B cell (primary cell): ENCODE data around the gene FZD1. TPM values are rescaled to one million over a fixed set of nuclear protein-coding genes. Genes with fewer than 3 reads are reported as not detected.

Source experiments
- ATAC-seq: fragments of 200-7000 bp; cut with Tn5 transposase; one replicate; pipeline ENCODE4 v1.10.0; 2021; ENCODE audit warnings: low read depth, mild to moderate bottlenecking, moderate number of reproducible peaks, moderate library complexity
- CTCF ChIA-PET: fragments of 350-600 bp; sonication (Branson Sonifier 250); formaldehyde crosslinking; loops from one replicate; lab custom pipeline; 2021; ENCODE audit warnings: antibody characterized with exemption, inconsistent platforms; lab: Charles Lee
- POLR2A ChIA-PET: fragments of 350-600 bp; sonication (Branson Sonifier 250); formaldehyde crosslinking; loops from one replicate; lab custom pipeline; 2021; ENCODE audit warnings: antibody characterized with exemption; lab: Charles Lee
- DNase-seq: peaks from one replicate; pipeline ENCODE4 v3.0.0; 2013
- H2AFZ ChIP-seq: 2 replicates; pipeline ENCODE4 v1.6.1; 2012; ENCODE audit warnings: mild to moderate bottlenecking, low read depth, low read length; ENCODE audit not compliant: insufficient read depth, poor library complexity, severe bottlenecking
- H3K27ac ChIP-seq, 2 donors: 1 replicate in 1 of 2; 2 replicates in 1 of 2; pipeline ENCODE4 v1.5.1; 2012 to 2013; ENCODE audit warnings: low read length in 2 of 2, mild to moderate bottlenecking in 2 of 2, moderate library complexity in 1 of 2
- H3K27me3 ChIP-seq, 4 experiments: fragments of 200-600 bp in 1 of 4; sonication (generic) in 1 of 4; replicated peaks in 1 of 4; 1 replicate in 2 of 4; 2 replicates in 2 of 4; pipeline versions ENCODE4 v1.6.1 to v1.7.0; 2013 to 2016; ENCODE audit warnings: low read length in 3 of 4, mild to moderate bottlenecking in 2 of 4, mixed read lengths in 1 of 4, moderate library complexity in 1 of 4; ENCODE audit not compliant: insufficient read depth in 4 of 4, control insufficient read depth in 3 of 4; ENCODE audit errors: control extremely low read depth in 1 of 4
- H3K36me3 ChIP-seq, 2 experiments: replicated peaks in 1 of 2; 1 replicate in 1 of 2; 2 replicates in 1 of 2; pipeline versions ENCODE4 v1.6.1 to v1.7.1; 2013; ENCODE audit warnings: low read length in 1 of 2; ENCODE audit not compliant: insufficient read depth in 2 of 2, control insufficient read depth in 1 of 2; ENCODE audit errors: control extremely low read depth in 1 of 2, extremely low read depth in 1 of 2
- H3K4me1 ChIP-seq, 2 donors: fragments of 200-600 bp in 1 of 2; sonication (generic) in 1 of 2; 1 replicate in 1 of 2; 2 replicates in 1 of 2; pipeline versions ENCODE4 v1.5.1 to v1.6.1; 2013 to 2017; ENCODE audit warnings: low read length in 2 of 2; ENCODE audit not compliant: control insufficient read depth in 2 of 2, insufficient read depth in 2 of 2
- H3K4me2 ChIP-seq: replicated peaks from 2 replicates; pipeline ENCODE3; 2012; ENCODE audit warnings: mild to moderate bottlenecking, low read depth, low read length; ENCODE audit not compliant: poor library complexity, severe bottlenecking
- H3K4me3 ChIP-seq, 5 experiments: fragments of 200-600 bp in 1 of 5; sonication (generic) in 1 of 5; 1 replicate in 3 of 5; 2 replicates in 2 of 5; pipeline versions ENCODE4 v1.5.1 to v1.7.0; 2011 to 2016; ENCODE audit warnings: low read length in 4 of 5, mild to moderate bottlenecking in 4 of 5, low read depth in 2 of 5, control low read depth in 1 of 5, moderate library complexity in 1 of 5; ENCODE audit not compliant: insufficient read depth in 1 of 5; ENCODE audit errors: control extremely low read depth in 1 of 5, extremely low read depth in 1 of 5
- H3K79me2 ChIP-seq: fragments of 200-600 bp; sonication (generic); one replicate; pipeline ENCODE4 v1.6.0; 2016; ENCODE audit warnings: low read length; ENCODE audit not compliant: control insufficient read depth, insufficient read depth
- H3K9ac ChIP-seq: fragments of 200-600 bp; sonication (generic); 2 replicates; pipeline ENCODE4 v1.6.1; 2017; ENCODE audit warnings: mild to moderate bottlenecking, low read length, moderate library complexity
- H3K9me3 ChIP-seq, 3 donors: one replicate each; pipeline versions ENCODE4 v1.6.1 to v1.7.1; 2013; ENCODE audit warnings: low read length in 2 of 3; ENCODE audit not compliant: control insufficient read depth in 2 of 3, insufficient read depth in 1 of 3; ENCODE audit errors: control extremely low read depth in 1 of 3
- H4K20me1 ChIP-seq: 2 replicates; pipeline ENCODE4 v1.6.0; 2012; ENCODE audit warnings: mild to moderate bottlenecking, low read length; ENCODE audit not compliant: insufficient read depth, control insufficient read depth, poor library complexity, severe bottlenecking
- H3K27ac Mint-ChIP-seq: one replicate; pipeline ENCODE4 v1.8.0; 2021; ENCODE audit warnings: mixed read lengths
- H3K27me3 Mint-ChIP-seq: one replicate; pipeline ENCODE4 v1.8.0; 2021; ENCODE audit warnings: mixed read lengths
- H3K4me1 Mint-ChIP-seq: one replicate; pipeline ENCODE4 v1.8.0; 2021; ENCODE audit warnings: mixed read lengths
- H3K4me3 Mint-ChIP-seq: one replicate; pipeline ENCODE4 v1.8.0; 2021; ENCODE audit warnings: mixed read lengths
- H3K9me3 Mint-ChIP-seq: one replicate; pipeline ENCODE4 v1.8.0; 2022; ENCODE audit warnings: mixed read lengths; ENCODE audit not compliant: insufficient read depth
- EZH2 ChIP-seq: IDR thresholded peaks from 2 replicates; pipeline ENCODE4 v1.6.1; 2012; ENCODE audit warnings: borderline replicate concordance, low read depth, mild to moderate bottlenecking, moderate library complexity, low read length; ENCODE audit not compliant: insufficient read depth, poor library complexity, severe bottlenecking
- WGBS: methylation state at CpG from one replicate; pipeline ENCODE4 v1.1.5; 2013; ENCODE audit warnings: missing lambda C conversion rate; ENCODE audit not compliant: insufficient coverage; 5-methylcytosine and 5-hydroxymethylcytosine counted together
- intact Hi-C: fragments of 100-400 bp; cut with micrococcal nuclease; formaldehyde crosslinking; loops from one replicate; pipeline ENCODE4 v1.10.0; 2022
- polyA plus RNA-seq: library from polyadenylated mRNA; depleted of rRNA; stranded (reverse); fragments of >200 nt; gene quantifications from 2 replicates; pipeline ENCODE4 v1.2.3, GENCODE V29; 2012
- total RNA-seq, 2 donors: library from RNA; stranded (reverse); fragments of 120-200 nt in 1 of 2; gene quantifications; 1 replicate in 1 of 2; 2 replicates in 1 of 2; pipeline versions ENCODE4 v1.2.3 to v1.2.4, GENCODE V29; 2013 to 2022
- TF ChIP-seq, protein P1 (sequence below): fragments of 200-600 bp; IDR thresholded peaks from one replicate; pipeline ENCODE4 v1.8.0; 2022; ENCODE audit warnings: antibody characterized with exemption, mild to moderate bottlenecking

FZD1 gene
- total and polyA plus RNA-seq, 2 donors (not counting 1 experiment from before 2014, with no cell fraction given) = 0.15 to 0.49 TPM

- ATAC-seq (no peak), DNase-seq (no peak)
- no peaks in the 10 kb centered on the region for H3K36me3 ChIP-seq
- no peaks in the 10 kb centered on the region for H4K20me1 ChIP-seq
- peaks cover 0 to 5% of the 10 kb centered on the region in 2 donors for H3K4me1 ChIP-seq
- ChIA-PET POLR2A (no interaction called here), CTCF (no interaction called here)
- no peak overlapping the region for H2AFZ ChIP-seq
- Mint-ChIP-seq H3K9me3 (no peaks in the 10 kb centered on the region), H3K4me3 (no peak overlapping the region), H3K27ac (no peak overlapping the region), H3K4me1 (no peaks in the 10 kb centered on the region), H3K27me3 (peaks cover 10% of the 10 kb centered on the region)
- H3K4me2 ChIP-seq = no peak overlapping the region
- TF ChIP-seq, protein P1, sequence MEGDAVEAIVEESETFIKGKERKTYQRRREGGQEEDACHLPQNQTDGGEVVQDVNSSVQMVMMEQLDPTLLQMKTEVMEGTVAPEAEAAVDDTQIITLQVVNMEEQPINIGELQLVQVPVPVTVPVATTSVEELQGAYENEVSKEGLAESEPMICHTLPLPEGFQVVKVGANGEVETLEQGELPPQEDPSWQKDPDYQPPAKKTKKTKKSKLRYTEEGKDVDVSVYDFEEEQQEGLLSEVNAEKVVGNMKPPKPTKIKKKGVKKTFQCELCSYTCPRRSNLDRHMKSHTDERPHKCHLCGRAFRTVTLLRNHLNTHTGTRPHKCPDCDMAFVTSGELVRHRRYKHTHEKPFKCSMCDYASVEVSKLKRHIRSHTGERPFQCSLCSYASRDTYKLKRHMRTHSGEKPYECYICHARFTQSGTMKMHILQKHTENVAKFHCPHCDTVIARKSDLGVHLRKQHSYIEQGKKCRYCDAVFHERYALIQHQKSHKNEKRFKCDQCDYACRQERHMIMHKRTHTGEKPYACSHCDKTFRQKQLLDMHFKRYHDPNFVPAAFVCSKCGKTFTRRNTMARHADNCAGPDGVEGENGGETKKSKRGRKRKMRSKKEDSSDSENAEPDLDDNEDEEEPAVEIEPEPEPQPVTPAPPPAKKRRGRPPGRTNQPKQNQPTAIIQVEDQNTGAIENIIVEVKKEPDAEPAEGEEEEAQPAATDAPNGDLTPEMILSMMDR = no peak
- TF ChIP-seq EZH2 = no peak
- H3K27ac ChIP-seq = no peak overlapping the region
- H3K27me3 ChIP-seq = no peaks in the 10 kb centered on the region
- no peaks in the 10 kb centered on the region for H3K79me2 ChIP-seq
- 48% methylated on average over 6 of the region's 6 CpGs for WGBS
- no peak overlapping the region for H3K9ac ChIP-seq
- H3K9me3 ChIP-seq = no peaks in the 10 kb centered on the region
- no peak overlapping the region for H3K4me3 ChIP-seq
- intact Hi-C loops = no loop called here
These were observed 35.9 kb downstream of the FZD1 start for GRCh38 chr7:91299952-91300775.

DNA sequence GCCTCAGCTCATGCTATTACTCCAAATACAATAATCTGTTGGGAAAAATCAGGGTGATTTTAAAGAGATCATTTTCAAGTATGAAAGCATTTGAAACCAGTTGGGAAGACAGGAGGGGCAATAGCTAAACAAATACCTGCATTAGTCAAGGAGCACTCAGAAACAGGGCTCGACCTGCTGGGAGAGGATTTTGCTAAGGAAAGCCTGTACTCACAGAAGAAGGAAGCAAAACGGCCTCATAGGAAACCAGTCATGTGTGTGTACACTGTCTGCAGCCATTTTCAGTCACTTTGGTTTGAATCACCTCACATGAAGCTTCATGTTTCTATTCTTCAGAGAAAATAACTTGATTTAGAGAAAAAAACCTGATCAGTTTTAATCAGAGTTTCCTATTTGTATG, 38.6 kb downstream of the FZD1 start:
- no peaks in the 10 kb centered on the region for H4K20me1 ChIP-seq
- H3K4me3 ChIP-seq = no peak overlapping the region
- 14% methylated on average over 1 of the region's 2 CpGs for WGBS
- H3K9me3 ChIP-seq = no peaks in the 10 kb centered on the region
- no peaks in the 10 kb centered on the region for H3K27me3 ChIP-seq
- Mint-ChIP-seq H3K4me3 (no peak overlapping the region), H3K9me3 (no peaks in the 10 kb centered on the region), H3K27me3 (peaks cover 9% of the 10 kb centered on the region), H3K27ac (no peak overlapping the region), H3K4me1 (no peaks in the 10 kb centered on the region)
- no peaks in the 10 kb centered on the region for H3K79me2 ChIP-seq
- intact Hi-C loops = no loop called here
- no peaks in the 10 kb centered on the region for H3K36me3 ChIP-seq
- H3K27ac ChIP-seq = no peak overlapping the region
- POLR2A ChIA-PET = no interaction called here
- ATAC-seq = no peak
- peaks cover 0 to 5% of the 10 kb centered on the region in 2 donors for H3K4me1 ChIP-seq
- no peak overlapping the region for H3K9ac ChIP-seq
- H2AFZ ChIP-seq = no peak overlapping the region
- no peak overlapping the region for H3K4me2 ChIP-seq
- CTCF ChIA-PET = no interaction called here
- DNase-seq = no peak
- TF ChIP-seq, protein P1 = no peak
- no peak for TF ChIP-seq EZH2
